Stimulated activated CD4-positive, alpha-beta T cell treated with anti-CD3 and anti-CD28 coated beads, Interleukin-12 subunit alpha, Interleukin-12 subunit beta, amount 100 ng/mL, for 24 hours (primary cell): ENCODE measurements around the gene RAB40C.

Experiments
- DNase-seq, 2 experiments: peaks; one replicate each; pipeline ENCODE4 v3.0.0-alpha.2; 2020; ENCODE audit warnings: low read depth in 2 of 2

RAB40C gene

DNA sequence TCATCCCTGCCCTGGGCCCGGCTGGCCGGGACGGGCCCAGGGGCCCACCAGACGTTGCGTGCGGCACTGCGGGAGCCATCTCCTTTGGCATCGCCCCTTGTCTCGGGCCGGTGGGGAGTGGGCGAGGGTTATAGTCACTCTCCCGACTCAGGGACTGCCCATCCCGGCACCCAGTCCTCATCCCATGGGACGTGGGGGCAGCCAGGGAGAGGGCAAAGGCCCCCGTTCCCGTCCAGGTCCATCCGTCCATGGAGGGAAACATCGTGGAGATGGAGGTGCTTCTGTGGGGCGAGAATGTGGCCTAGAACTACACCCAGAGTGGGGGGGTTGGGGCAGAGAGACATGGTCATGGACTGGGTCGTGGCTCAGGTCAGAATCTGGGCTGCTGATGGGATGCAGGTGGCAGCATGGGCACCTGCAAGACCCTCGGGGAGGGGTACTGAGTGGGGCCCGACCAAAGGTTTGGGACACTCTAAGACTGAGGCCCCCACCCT lies 56.9 kb downstream of the RAB40C start:
- DNase-seq, result no peak

DNA sequence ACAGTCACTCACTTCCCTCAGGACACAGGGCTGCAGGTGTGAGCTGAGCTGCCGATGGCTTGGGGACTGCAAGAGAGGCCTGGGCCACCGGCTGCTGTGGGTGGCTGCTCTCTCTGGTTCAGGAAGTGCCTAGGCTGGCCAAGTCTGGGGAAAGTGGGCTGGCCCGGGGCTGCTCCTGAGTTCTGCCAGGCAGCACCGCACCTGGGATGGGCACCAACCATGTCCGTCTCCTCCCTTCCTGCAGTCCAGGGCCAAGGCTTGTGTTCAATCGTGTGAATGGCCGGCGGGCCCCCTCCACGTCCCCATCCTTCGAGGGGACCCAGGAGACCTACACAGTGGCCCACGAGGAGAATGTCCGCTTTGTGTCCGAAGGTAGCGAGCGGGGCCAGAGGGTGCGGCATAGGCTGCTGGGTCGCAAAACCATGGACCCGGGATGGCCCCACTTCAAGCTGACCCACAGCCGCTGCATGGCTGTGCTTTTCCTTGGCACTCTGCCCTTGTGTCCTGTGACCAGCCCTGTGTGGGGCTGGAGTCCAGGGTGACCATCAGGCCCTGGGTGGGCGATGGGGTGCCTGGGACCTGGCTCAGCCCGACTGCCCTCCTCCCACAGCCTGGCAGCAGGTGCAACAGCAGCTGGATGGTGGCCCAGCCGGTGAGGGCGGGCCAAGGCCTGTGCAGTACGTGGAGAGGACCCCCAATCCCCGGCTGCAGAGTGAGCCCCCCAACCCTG lies 57.5 kb downstream of the RAB40C start:
- no peak for DNase-seq

DNA sequence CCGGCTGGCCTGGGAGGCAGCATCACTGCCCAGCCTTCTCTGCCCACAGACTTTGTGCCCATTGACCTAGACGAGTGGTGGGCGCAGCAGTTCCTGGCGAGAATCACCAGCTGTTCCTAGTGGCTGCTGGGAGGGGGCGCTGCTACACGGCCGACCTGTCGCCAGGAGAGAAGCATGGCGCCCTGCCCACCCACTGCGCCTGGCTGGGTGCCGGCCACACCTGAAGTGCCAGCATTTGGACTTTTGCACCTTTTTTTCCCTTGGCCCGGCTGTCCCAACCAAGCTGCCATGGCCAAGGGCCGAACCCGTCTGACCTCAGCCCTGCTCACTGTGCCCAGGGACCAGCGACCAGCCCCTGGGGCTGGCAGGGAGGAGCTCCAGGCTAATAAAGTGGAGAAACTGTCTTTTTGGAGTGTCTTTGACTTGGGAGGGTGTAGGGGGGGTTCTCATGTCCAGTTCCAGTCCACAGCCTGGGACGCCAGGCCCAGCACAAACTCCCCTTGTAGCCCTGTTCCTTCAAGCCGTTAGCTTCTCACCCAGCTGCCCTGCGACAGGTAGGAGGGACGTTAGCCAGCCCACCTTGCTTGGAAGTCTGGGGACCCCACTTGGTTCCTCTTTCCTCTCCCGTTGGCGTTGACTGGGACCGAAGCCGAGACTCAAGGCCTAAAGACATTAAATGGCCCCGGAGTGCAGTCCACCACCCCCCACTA lies 58.4 kb downstream of the RAB40C start:
- DNase-seq, result no peak

DNA sequence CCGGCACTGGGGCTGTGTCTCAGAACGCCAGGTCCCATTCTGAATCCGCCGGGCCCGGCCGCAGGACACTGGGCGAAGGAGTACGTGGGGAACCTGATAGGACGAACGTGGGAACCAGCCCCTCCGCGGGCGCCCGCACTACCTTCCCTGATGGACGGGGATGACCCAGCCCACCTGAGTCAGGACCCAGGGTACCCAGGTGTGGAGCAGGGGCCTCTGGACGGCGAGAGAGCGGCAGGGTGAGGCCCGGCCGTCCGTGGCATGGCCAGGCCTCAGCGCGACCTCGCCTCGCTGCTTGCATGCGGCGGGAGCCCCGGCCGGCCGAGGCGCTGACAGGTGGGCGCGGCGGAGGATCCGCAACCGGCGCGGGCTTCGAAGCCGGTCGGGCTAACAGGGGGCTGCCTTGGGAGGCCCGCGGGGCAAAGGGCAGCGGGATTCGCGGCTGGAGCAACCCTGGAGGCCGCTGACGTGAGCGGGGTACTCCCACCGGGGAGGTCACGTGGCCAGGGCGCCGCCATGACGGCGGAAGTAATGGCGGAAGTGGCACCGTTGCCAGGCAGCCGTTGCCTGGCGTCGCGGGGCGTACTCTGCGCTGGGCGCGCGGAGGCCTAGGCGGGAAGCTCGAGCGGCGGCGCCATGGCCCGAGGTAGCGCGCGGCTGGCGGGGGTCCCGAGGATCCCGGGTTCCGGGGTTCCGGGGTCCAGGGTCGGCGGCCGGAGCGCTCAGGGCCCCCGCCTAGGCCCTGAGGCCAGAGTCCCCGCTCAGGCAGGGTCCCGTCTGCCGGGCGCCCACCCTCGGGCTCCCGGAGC lies 59.1 kb downstream of the RAB40C start, which contains the start of gene WDR90:
TSS of gene WDR90 (plus strand) at position 585 of the 809 bp plus-strand sequence. CDS start at position 637, 52 bp downstream.
- DNase-seq, result peak; percentile 89 to 93

DNA sequence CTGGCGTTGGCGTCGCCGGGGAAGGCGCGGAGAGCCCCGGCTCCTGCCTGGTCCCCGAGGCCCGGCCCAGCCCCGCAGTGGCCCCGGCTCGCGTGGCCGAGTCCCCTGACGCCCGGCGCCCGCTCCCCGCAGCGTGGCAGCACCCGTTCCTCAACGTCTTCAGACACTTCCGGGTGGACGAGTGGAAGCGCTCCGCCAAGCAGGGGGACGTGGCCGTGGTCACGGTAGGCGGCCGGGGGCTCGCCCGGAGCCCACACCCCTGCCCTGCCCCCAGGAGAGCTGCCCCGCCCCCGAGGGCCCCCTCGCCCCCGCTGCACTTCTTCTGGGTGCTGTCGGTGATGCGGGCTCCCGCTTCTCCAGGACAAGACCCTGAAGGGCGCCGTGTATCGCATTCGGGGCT lies 59.8 kb downstream of the RAB40C start:
- DNase-seq, result no peak

DNA sequence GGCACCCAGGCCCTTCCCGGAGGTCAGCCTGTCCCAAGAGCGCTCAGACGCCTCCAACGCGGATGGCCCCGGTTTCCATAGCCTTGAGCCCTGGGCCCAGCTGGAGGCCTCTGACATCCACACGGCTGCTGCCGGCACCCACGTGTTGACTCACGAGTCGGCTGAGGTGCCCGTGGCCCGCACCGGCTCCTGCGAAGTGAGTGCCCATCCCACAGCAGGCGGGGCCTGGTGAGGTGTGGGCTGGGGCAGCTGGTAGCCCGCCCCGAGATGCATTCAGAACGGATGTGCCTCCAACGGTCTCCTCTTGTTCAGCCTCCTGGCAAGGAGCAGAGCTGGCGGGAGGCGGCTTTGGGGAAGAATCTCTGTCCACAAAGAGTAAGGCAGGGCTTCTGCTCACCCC lies 62.0 kb downstream of the RAB40C start:
- no peak for DNase-seq

DNA sequence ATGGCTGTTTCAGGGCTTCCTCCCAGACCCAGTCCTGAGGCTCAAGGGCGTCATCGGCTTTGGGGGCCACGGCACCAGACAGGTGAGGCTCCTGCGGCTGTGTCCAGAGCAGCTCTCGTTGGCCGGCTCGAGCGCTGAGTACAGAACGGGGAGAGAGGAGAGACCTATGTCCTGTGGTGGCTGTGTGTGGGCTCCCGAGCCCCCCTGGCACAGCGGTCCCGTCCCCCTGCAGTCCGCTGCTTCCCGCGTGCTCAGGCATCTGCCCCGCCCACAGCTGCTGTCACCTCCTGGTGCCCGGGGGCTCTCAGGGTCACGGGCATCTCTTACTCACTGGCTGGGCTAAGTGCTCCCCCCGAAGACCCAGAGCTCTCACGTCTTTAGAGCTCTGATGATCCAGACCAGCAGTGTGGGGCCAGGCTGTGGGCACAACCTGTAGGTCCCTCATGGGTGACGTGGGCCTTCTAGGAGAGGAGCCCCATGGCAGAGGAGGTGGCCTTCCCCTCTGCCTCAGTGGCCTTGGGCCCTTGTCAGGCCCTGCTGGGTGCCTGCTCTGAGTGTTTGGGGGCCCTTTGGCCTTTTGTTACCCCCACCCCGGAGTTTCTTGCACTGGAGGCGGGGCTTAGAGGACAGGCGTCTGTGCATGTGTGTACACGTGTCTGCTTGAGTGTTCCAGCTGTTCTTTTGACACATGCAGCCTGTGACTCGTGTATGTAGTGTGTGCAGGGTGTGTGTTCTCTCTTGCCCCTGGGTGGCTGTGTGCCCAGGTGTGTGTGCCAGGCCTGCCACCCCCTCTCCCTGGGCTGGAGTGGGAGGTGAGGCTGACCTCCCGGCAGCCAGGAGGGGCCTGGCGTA lies 62.8 kb downstream of the RAB40C start:
- no peak for DNase-seq

DNA sequence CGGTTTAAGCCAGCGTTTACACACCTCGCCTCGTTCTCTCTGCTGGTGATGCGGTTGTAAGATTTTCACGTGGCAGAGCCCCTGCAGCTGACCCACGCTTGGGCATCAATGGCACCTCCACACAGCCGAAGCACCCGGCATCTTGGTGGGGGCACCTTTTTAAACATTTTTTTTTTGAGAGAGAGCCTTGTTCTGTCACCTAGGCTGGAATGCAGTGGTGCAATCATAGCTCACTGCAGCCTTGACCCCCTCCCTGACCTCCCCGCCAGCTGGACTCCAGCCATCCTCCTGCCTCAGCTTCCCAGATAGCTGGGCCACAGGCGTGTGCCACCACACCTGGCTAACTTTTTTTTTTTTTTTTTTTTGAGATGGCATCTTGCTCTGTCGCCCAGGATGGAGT lies 64.2 kb downstream of the RAB40C start:
- DNase-seq, result no peak

DNA sequence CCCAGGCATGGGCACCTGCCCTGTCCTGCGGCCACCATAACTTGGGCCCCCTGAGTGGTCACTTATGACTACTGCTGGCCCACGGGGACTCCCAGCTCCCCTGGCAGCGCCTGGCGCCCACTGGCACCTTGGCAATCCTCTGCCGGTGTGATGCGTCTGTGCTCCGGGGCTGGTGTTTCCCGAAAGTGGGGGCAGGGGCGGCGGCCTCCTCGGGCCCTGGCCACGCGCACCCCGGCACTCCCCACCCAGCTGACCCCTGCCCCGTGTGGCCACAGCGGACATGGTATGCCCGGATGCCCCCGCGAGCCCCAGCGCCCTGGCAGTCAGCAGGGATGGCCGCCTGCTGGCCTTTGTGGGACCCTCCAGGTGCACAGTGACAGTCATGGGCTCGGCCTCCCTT lies 67.6 kb downstream of the RAB40C start:
- DNase-seq, result no peak

DNA sequence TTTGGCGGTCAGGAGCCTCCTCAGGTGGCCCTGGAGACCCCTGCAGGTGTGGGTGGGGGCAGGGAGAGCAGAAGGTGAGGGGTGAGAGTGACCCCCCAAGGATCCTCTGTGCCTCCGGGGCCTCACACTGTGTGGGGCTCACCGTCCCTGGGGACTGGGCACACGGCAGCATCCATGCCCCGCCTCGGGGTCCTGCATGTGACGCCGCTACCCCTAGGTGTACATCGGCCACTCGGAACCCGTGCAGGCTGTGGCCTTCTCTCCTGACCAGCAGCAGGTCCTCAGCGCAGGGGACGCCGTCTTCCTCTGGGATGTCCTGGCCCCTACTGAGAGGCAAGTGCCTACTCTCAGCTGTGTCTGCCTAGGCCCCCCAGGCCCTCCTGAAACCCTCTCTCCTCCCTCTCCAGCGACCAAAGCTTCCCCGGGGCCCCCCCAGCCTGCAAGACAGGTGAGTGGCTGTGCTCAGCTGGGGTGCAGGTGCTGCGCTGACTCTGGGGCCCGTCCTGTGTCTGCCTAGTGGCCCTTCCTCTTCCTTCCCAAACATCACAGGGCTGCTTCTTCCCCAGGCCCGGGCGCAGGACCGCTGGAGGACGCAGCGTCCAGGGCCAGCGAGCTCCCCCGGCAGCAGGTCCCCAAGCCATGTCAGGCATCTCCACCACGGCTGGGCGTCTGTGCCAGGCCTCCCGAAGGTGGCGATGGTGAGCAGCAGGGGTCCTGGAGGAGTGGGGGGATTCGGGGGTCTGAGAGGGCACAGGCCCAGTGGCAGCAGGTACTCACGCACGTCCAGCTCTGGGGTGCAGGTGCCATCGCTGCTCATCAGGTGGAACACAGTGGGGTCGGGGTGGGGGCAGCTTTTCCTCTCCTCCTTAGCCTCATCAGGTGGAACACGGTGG lies 69.1 kb downstream of the RAB40C start:
- DNase-seq, result no peak

DNA sequence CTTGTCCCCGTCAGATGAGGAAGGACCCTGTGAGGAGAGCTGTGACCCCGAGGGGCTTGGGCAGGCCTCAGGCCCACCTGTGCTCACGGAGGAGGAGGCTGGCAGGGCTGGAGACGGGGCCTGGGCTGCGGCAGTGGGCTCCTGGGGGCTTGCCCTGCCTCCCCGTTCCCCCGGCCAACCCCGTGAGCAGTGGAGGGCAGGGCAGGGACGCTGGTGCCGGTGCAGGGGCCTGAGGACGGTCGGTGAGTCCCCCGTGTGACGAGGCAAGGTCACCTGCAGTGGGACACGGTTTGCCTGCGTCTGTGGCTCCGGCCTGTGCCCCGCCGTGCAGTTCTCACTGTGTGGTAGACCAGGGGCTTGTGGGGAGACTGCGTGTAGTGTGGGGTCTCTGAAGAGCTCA lies 69.8 kb downstream of the RAB40C start:
- no peak for DNase-seq

DNA sequence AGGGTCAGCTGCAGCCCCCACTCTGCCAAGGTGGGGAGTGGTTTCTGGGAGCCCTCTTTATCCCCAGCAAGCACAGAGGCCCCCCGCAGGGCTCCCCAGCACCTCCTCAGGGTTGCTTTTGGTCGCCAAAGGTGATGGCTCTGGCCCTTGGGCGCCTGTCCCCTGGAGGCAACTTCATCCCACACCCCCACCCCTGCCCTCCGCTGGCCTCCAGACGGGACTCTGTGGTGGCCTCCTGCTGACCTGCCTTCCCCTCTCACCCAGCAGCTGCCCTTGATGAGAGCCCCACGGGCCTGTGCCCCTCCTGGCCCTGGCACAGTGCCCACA lies 70.2 kb downstream of the RAB40C start:
- no peak for DNase-seq

DNA sequence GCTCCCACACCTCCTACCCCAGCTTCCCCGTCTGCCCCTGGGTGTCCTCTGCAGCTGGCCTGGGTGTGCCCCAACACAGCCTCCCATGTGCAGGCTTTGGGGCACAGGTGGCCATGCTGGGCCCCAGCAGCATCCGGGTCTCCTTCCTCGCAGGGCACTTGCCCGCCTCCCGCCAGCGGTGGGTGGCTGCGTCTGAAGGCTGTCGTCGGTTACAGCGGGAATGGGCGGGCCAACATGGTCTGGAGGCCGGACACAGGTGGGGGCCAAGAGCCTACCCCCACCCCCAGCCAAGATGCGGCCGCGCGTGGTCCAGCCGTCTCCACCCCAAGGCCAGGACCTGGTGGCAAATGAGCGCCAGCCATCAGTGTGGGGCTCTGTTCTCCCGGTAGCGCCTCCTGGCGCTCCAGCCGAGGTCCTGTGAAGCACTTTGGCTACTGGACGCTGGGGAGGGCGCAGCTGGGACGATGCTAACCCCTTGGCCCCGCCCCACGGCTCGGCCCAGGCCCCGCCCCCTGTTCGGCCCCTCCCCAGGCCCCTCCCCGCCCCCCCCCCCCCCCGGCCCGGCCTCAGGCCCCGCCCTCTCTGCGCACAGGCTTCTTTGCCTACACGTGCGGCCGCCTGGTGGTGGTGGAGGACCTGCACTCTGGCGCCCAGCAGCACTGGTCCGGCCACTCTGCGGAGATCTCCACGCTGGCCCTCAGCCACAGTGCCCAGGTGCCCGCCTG lies 70.8 kb downstream of the RAB40C start:
- peak in 1 of 2 experiments; percentile 57 for DNase-seq

DNA sequence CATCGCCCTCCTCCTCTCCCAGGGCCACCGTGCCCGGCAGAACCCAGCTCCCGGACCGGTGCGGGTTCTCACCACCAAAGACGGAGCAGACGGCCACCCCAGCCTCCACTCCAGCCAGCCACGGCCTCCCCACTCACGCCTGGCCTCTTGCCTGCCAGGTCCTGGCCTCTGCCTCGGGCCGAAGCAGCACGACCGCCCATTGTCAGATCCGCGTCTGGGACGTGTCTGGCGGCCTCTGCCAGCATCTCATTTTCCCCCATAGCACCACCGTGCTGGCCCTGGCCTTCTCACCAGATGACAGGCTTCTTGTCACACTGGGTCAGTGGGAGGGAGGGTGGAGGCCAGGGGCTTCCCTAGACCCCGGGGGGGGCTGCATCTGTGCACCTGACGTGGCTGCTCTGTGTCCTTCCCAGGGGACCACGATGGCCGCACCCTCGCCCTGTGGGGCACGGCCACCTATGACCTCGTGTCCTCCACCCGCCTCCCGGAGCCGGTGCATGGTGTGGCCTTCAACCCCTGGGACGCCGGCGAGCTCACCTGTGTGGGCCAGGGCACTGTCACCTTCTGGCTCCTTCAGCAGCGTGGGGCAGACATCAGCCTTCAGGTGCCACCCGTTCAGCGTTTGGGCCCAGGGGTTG lies 71.4 kb downstream of the RAB40C start:
- no peak for DNase-seq

DNA sequence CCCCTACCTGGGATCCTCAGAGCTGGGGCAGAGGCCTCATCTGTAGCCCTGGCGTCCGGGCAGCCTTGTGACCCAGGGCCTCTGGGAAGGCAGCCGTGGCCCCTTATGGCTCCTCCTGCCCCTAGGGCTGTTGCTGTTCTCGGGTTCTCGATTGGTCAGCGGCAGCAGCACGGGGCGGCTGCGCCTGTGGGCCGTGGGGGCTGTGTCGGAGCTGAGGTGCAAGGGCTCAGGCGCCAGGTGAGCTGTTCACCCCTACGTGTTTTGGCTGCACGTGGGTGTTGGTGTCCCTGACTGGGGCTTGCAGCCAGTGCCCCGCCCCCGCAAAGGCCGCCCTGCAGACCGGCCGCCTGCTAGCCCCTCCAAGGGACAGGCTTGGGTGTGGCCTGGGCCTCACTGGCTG lies 72.2 kb downstream of the RAB40C start:
- no peak for DNase-seq

DNA sequence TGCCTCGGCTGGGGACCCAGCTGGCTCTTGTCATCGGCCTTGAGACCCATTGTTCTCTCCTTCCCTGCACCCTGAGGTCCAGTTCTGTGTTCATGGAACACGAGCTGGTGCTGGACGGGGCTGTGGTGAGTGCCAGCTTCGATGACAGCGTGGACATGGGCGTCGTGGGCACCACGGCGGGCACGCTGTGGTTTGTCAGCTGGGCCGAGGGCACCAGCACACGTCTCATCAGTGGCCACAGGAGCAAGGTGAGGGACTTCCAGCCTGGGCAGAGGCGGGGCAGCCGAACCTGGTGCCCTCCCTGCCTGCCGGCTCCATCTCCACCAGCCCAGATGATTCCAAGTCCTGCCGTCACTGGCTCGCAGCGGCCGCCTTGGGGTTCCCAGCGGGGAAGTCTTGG lies 72.7 kb downstream of the RAB40C start:
- DNase-seq, result no peak

DNA sequence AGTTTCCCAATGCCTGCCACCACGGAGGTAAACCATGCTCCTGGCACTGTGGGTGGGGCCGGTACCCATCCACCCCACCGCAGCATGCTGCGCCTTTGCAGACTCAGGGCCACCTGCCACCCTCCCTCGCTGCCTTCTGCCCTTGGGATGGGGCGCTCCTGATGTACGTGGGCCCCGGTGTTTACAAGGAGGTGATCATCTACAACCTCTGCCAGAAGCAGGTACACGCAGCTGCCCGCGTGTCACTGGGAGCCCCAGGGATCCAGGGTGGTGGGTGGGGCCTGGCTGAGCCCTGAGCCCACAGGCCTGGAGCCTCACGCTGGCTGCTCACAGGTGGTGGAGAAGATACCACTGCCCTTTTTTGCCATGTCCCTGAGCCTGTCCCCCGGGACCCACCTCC lies 76.7 kb downstream of the RAB40C start:
- no peak for DNase-seq

DNA sequence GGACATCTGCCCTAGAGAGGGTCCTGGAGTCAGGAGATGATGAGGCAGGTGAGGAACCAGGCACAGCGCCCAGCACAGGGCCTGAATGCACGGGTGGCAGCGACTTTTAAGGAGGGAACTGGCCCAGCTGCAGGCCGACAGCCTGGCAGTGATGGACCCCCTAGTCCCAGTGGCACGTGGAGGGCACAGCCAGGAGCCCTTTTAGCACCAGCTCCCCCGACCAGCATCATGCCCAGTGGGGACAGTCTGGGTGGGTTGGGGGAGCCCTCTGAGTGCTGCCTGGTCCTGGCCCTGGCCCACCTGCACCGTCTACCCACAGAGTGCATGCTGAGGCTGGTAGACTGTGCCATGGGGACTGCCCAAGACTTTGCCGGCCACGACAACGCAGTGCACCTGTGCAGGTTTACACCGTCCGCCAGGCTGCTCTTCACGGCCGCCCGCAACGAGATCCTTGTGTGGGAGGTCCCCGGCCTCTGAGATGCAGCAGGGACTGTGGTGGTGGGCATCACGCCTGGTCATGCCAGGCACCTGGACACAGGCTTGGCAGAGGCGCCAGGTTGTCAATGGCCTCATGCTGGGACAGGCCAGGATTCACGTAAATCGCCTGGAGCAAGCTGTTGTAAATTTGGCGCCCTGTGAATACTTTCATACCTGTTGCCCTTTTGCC lies 77.4 kb downstream of the RAB40C start:
- no peak for DNase-seq
